KMS-11 (cell line): Measurements from ENCODE around the gene ZC3H13.

Experiments
- H2AFZ ChIP-seq: fragments of 200-600 bp; sonication (generic); 2 replicates; pipeline ENCODE4 v1.6.1; 2016; ENCODE audit warnings: antibody characterized with exemption, mixed run types, low read depth
- H3K27ac ChIP-seq: fragments of 200-600 bp; sonication (generic); 2 replicates; pipeline ENCODE4 v1.6.1; 2016; ENCODE audit warnings: mild to moderate bottlenecking, mixed run types
- H3K27me3 ChIP-seq: fragments of 200-600 bp; sonication (generic); 2 replicates; pipeline ENCODE4 v1.6.1; 2017; ENCODE audit warnings: mild to moderate bottlenecking, low read depth, mixed run types, moderate library complexity; ENCODE audit not compliant: insufficient read depth
- H3K36me3 ChIP-seq: fragments of 200-600 bp; sonication (generic); 2 replicates; pipeline ENCODE4 v1.6.1; 2017; ENCODE audit warnings: mild to moderate bottlenecking, mixed run types; ENCODE audit not compliant: insufficient read depth
- H3K4me1 ChIP-seq: fragments of 200-600 bp; sonication (generic); 2 replicates; pipeline ENCODE4 v1.6.1; 2016; ENCODE audit warnings: mild to moderate bottlenecking, low read depth, mixed run types; ENCODE audit not compliant: poor library complexity, severe bottlenecking
- H3K4me2 ChIP-seq: fragments of 200-600 bp; sonication (generic); 2 replicates; pipeline ENCODE4 v1.7.0; 2016; ENCODE audit warnings: mild to moderate bottlenecking, mixed run types
- H3K4me3 ChIP-seq: fragments of 200-600 bp; sonication (generic); IDR thresholded peaks from 2 replicates; pipeline ENCODE4 v1.6.1; 2017; ENCODE audit warnings: low read depth, low read length, mixed read lengths; ENCODE audit not compliant: insufficient read depth
- H3K79me2 ChIP-seq: fragments of 200-600 bp; sonication (generic); 2 replicates; pipeline ENCODE4 v1.6.1; 2016; ENCODE audit warnings: low read depth, mixed run types; ENCODE audit not compliant: insufficient read depth
- H3K9ac ChIP-seq: fragments of 200-600 bp; sonication (generic); 2 replicates; pipeline ENCODE4 v1.6.1; 2016; ENCODE audit warnings: mild to moderate bottlenecking, mixed run types
- H4K20me1 ChIP-seq: fragments of 200-600 bp; sonication (generic); 2 replicates; pipeline ENCODE4 v1.6.1; 2016; ENCODE audit warnings: mild to moderate bottlenecking, mixed run types; ENCODE audit not compliant: insufficient read depth
- TF ChIP-seq, protein P1 (sequence below): fragments of 200-600 bp; sonication (generic); conservative IDR thresholded peaks from 2 replicates; pipeline ENCODE4 v1.6.1; 2017; ENCODE audit warnings: low read depth, mild to moderate bottlenecking, antibody characterized with exemption, low read length, moderate library complexity, mixed read lengths

The ZC3H13 gene

DNA sequence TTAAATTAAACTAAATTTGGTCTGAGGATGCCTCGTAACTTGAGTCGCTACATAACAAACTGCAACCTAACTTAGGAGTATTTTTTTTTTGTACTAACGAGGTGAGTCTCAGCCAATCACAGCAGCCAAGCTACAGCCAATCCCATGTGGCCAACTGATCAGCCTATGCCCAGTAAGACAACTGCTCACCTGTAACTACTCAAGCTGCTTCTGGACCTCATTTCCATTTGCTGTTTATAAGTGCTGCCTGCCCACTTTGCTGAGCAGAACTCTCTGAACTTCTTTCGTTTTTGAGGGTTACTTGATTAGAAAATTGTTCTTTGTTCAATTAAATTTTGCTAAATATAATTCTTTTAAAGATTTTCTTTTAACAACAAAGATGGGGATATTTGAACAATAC is 48.5 kb upstream of the ZC3H13 start:
- peaks cover 11% of the 10 kb centered on the region for H3K4me1 ChIP-seq
- TF ChIP-seq, protein P1, sequence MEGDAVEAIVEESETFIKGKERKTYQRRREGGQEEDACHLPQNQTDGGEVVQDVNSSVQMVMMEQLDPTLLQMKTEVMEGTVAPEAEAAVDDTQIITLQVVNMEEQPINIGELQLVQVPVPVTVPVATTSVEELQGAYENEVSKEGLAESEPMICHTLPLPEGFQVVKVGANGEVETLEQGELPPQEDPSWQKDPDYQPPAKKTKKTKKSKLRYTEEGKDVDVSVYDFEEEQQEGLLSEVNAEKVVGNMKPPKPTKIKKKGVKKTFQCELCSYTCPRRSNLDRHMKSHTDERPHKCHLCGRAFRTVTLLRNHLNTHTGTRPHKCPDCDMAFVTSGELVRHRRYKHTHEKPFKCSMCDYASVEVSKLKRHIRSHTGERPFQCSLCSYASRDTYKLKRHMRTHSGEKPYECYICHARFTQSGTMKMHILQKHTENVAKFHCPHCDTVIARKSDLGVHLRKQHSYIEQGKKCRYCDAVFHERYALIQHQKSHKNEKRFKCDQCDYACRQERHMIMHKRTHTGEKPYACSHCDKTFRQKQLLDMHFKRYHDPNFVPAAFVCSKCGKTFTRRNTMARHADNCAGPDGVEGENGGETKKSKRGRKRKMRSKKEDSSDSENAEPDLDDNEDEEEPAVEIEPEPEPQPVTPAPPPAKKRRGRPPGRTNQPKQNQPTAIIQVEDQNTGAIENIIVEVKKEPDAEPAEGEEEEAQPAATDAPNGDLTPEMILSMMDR = no peak
- H3K4me2 ChIP-seq = no peak overlapping the region
- no peak overlapping the region for H3K9ac ChIP-seq
- H2AFZ ChIP-seq = no peak overlapping the region
- H3K27ac ChIP-seq = no peak overlapping the region
- no peaks in the 10 kb centered on the region for H3K36me3 ChIP-seq
- no peaks in the 10 kb centered on the region for H4K20me1 ChIP-seq
- H3K4me3 ChIP-seq = no peak overlapping the region
- H3K27me3 ChIP-seq = no peaks in the 10 kb centered on the region
- no peaks in the 10 kb centered on the region for H3K79me2 ChIP-seq

DNA sequence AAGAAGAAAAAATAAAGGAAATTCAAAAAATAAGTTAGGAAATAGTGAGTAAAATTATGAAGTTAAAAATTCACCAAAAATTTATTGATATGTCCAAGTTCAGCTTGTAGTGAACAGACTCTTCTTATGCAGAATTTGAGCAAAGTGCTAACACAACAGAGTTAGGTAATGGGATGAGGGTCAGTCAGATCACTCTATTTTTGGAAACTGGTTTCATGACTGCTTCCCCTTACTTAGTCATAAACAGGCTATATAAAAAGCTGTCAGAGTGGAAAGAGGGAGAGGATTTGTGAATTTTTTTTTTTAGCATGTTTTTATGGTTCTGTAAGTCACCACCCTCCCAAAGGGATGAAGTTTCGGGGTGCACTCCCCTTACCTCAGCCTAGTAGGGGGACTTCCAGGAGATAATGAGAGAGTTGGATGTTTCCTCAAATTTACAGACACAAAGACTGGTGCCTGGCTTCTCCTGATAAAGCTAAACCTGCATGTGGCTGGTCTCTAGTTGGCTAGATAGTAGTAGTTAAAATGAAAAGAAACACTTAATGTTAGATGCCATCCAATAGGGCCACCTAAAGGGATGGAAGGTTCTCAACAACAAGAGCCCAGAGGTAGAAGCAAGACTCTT is 47.8 kb upstream of the ZC3H13 start:
- TF ChIP-seq, protein P1 = no peak
- Histone ChIP-seq H4K20me1 (no peaks in the 10 kb centered on the region), H3K36me3 (no peaks in the 10 kb centered on the region), H3K4me2 (no peak overlapping the region), H3K27ac (no peak overlapping the region), H3K27me3 (no peaks in the 10 kb centered on the region), H3K4me3 (no peak overlapping the region), H2AFZ (no peak overlapping the region), H3K9ac (no peak overlapping the region), H3K79me2 (no peaks in the 10 kb centered on the region), H3K4me1 (peaks cover 11% of the 10 kb centered on the region)

DNA sequence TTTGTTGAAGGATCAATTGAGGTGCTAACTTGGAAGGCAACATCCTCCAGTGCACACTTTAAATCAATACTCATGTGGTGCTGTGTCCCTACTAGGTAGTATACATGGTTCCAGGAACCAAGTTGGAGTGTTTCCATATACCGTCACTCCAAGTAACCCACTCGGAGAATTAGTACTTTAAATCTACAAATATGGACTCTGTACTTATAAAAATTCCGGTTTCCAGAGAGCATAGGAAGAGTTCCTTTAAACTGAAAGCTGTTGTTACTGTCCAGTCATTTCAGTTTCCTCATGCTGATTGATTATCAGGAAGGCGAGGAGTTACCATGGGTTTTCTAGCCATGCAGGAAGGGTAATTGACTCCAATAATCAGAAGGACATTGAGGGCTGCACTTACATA is 45.1 kb upstream of the ZC3H13 start:
- Histone ChIP-seq H3K36me3 (no peaks in the 10 kb centered on the region), H3K27ac (no peak overlapping the region), H3K4me3 (no peak overlapping the region), H3K4me1 (peaks cover 11% of the 10 kb centered on the region), H4K20me1 (no peaks in the 10 kb centered on the region), H3K4me2 (no peak overlapping the region), H2AFZ (no peak overlapping the region), H3K27me3 (no peaks in the 10 kb centered on the region), H3K79me2 (no peaks in the 10 kb centered on the region), H3K9ac (no peak overlapping the region)
- TF ChIP-seq, protein P1 = no peak

DNA sequence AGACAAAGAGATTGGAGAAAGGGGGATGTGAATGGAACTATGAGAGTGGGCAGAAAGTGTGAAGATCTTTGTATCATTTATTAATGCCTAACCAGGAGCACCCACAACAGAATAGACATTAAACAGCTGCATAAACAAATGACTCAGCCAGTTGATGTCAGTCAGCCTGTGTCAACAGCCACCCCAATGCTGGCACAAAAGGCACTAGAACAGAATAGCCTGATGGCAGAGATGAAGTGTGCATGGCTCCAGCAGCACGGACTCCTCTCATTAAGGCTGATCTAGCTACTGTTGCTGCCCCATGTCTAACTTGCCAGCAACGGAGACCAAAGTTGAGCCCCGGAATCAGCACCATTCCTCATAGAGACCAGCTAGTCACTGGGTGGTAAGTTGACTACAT is 44.5 kb upstream of the ZC3H13 start:
- H3K79me2 ChIP-seq = no peaks in the 10 kb centered on the region
- H2AFZ ChIP-seq = no peak overlapping the region
- H3K27ac ChIP-seq = no peak overlapping the region

More for the DNA sequence above, 44.5 kb upstream of the ZC3H13 start:
- H3K4me2 ChIP-seq = no peak overlapping the region
- H3K4me1 ChIP-seq = peaks cover 11% of the 10 kb centered on the region
- no peaks in the 10 kb centered on the region for H4K20me1 ChIP-seq
- H3K4me3 ChIP-seq = no peak overlapping the region
- TF ChIP-seq, protein P1 = no peak
- no peaks in the 10 kb centered on the region for H3K36me3 ChIP-seq
- H3K27me3 ChIP-seq = no peaks in the 10 kb centered on the region
- no peak overlapping the region for H3K9ac ChIP-seq
